AML-193 (cell line): ENCODE results near the gene HTR7.

Experiments
- DNase-seq, 2 experiments: peaks; one replicate each; lab custom pipeline; 2025; lab: John Stamatoyannopoulos, UW

The HTR7 gene

DNA sequence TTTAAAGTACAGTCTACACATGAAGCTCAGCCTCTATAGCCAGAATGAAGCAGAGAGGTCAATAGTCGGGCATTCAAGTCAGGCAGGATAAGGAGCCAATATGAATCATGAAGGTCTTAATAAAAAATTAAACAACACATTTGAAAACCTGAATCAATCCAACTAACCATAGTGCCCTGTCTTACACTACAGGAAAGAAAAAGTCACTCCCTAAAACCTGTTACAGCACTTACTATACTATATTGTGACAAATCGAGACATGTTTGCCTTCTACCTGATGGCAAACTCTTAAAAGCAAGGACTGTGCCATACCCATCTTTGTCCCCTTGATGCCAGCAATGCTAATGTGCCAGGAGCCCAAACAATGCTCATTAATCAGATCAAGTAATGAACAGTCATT is 117.6 kb downstream of the HTR7 start:
- no peak for DNase-seq

DNA sequence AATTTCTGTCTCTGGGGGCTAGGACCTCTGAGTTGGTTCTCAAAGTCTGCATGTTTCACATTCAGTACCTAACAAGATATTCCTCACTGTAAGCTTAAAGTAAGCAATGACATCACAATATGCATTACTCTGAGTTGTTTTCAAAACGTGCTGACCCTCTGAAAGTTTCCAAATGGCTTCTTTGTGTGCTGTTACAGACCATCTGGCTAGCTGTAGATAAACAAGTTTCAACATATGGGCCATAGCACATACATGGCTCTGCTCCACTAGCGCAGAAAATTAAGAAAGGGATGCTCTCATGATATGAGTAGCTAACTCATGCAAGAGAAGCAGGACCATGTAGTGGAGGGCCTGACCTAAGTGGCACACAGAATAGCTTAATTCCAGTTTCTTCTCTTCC is 119.0 kb downstream of the HTR7 start:
- DNase-seq, result no peak

DNA sequence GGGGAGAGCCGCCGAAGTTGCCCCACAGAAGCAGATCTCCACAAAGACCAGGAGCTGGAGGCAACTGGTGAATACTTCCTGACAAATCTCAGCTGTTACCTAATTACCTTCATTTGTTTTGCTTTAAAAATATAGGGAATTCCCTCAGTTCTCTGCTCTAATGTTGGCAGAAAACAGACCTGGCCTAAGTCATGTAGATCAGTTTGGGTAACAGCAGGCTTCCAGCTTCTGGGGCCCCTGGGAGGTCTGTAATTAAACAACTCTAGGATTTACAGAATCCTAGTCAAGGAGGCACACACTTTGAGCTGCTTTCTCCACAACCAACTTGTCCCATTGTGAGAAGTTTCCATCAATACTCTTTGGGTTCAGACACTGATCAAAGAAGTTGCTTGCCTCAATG is 123.4 kb downstream of the HTR7 start:
- no peak for DNase-seq

DNA sequence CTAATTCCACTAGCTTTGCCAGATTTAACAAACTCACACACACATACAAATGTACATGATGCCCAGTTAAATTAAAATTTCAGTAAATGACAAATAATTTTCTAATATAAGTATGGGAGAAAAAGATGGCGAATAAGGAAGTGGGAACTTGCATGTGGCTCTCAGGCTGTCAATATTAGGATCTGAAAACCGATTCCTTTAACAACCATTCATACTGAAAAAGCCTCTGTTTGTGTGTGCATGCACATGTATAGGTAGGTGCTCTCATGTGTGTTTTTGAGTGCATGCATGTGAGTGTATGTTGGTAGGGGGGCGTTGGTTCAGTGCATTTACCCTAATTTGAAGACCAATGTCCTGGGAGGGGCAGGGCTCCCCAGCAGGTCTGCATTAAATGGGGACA is 125.3 kb downstream of the HTR7 start:
- no peak for DNase-seq

DNA sequence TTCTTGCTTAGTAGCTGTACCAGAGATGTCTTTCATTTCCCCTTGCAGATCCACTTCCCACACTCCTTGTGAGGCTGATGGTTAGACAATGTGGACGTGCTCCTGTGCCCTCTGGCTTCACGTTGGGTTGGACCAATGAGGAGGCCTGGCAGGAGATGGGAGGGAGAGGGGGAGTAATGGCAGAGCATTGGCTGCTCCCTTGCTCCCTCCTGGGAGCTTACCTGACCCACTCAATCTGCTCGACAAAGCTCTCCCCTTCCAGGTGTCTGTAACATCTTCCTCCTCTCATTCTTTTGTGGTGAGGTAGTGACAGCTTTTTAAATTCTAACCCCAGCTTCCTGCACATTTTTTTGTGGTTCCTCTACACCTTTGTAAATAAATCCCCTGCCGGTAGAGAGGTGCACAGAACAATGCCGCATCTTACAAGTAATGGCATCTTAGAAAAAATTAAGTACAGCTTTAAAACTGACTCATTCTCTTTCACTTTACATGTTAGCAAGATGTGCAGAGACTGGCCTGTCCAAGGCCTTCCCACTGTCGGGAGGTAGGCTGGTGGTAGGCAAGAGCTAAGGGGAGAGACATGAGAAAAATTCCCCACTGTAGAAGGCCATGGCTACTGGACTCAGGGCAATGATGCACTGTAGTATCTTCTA is 134.3 kb downstream of the HTR7 start:
- no peak for DNase-seq

DNA sequence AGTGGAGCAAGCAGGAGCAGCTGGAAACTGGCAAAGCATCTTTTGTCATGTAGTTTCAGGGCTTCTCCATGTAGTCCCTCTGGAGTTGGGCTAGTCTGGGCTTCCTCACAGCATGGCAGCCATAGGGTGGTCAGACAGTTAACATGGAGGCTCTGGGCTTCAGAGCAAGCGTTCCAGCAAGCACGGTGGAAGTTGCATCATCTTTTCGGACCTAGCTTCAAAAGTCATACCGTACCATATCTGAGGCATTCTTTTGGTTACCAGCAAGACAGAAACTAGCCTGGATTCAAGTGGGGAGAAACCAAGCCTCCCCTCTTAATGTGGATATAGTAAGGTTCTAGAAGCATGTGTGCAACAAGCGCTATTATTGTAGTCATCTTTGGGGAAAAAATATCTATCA is 135.0 kb downstream of the HTR7 start:
- no peak for DNase-seq

DNA sequence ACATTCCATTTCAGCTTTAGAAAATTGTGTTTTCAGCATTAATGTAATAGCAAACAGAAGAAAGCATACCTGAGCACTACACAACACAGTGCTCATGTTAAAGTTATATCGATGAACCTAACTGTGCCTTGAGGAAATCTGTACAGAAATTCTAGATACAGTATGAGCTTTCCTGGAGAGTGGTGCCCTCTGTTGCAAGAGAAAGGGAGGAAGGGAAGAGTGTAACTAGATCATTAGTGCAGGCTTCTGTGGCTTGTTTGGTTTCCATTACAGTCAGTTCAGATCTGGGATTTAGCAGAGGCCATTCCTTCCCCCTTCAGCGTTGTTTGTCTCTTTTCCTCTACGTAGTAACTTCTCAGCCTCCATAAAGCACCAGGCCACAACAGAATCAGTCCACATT is 139.7 kb downstream of the HTR7 start:
- no peak for DNase-seq

DNA sequence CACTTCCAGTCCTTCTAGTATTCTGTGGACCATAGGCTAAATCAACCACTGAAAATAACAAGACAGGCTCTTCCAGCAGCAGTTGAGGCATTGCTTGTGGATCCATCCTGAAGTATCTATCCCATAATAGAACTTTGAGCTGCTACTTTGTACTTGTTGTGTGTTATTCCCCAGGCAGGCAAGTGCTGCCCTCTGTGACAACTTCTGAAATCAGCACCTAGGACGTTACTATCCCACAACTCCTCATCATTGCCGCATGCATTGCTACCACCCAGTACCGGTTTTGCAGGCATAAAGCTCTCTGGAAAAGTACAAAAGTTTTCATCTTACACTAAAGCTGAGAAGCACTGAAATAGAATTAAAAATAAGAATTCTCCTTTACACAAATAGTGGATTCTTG is 145.3 kb downstream of the HTR7 start:
- DNase-seq, result no peak

DNA sequence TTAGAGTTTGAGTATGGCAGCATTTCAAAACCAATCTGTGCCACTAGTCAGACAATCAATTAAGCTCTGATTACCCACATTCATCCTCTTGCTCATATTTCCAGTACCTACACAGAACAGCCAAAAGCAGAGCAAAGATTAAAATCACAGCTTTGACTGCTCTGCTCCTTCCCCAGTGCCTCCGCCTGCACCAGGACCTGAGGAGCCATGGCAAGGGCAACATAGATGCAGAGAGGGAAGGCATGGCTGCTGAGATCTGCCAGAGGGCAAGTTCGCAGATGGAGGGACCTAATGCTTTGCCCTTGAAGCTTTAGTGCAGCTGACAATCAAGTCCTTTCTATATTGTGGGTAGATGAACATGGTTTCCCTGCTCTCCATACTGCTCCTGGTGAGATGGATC is 148.1 kb downstream of the HTR7 start:
- no peak for DNase-seq

DNA sequence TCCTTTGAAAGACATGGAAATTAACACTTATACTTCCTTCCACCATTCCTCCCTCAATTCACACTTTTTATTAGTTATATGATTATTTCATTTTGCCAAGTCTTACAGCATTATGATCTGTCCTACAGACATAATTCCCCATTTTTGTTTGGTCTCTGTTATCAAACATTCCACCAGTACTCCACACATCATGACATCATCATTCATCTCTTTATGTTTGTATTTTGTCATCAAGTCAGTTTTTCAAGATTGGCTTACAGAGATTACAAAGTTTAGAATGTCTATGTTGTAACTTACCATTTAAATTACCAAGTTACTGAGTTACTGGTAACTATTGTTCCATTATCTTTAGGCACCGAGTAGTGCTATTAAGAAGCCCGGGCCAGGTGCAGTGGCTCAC is 150.2 kb downstream of the HTR7 start:
- no peak for DNase-seq

DNA sequence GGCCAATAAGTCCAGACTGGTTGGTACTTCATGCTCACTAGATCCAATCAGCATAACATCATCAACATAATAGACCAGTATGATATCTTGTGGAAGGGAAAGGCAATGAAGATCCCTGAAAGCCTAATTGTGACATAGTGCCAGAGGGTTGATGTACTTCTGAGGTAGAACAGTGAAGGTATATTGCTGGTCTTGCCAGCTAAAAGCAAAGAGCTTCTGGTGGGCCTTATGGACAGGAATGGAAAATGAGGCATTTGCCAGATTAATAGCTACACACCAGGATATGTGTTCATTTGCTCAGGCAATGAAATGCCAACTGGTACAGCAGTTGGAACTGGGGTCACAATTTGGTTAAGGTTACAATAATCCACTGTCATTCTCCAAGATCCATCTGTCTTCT is 156.4 kb downstream of the HTR7 start:
- no peak for DNase-seq

DNA sequence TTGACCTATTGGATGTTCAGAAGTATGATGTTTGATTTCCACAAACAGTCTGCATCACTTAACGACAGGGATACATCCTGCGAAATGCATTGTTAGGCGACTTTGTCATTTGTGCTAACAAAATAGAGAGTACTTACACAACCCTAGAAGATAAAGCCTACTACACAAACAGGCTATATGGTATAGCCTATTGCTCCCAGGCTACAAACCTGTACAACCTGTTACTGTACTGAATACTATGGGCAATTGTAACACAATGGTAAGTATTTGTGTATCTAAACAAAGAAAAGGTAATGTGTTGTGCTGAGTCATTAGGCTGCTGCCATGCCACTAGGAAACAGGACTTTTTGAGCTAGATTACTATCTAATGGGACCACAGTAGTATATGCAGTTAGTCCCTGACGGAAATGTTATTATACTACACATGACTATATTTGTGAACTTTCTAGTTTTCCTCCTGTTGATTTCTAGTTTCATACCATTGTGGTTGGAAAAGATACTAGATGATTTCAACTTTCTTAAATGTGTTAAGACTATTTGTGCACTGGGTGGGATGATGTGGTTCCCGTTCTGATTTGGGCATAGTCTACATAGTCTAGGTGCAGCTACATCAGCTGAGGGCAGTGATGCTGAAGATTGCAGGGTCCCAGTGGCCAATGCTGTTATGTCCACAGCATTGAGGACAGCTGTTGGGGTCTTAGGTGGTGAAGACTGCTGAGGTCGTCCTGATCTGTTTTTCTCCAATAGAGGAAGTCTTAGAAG is 161.7 kb downstream of the HTR7 start:
- no peak for DNase-seq
